Activated CD8-positive, alpha-beta memory T cell treated with anti-CD3 and anti-CD28 coated beads for 4 hours (primary cell): ENCODE data around the gene MYH9.

Experiments used
- DNase-seq, 2 donors: peaks; one replicate each; pipeline ENCODE4 v3.0.0-alpha.2; 2020; ENCODE audit warnings: low read depth in 2 of 2

MYH9 gene

GRCh38 chr22:36386351-36386899 is 1.3 kb downstream of the MYH9 start:
- DNase-seq, result no peak

- DNase-seq, result peak in 1 of 2 donors; percentile 63
These were observed 2.0 kb downstream of the MYH9 start for GRCh38 chr22:36385491-36386350.

DNA sequence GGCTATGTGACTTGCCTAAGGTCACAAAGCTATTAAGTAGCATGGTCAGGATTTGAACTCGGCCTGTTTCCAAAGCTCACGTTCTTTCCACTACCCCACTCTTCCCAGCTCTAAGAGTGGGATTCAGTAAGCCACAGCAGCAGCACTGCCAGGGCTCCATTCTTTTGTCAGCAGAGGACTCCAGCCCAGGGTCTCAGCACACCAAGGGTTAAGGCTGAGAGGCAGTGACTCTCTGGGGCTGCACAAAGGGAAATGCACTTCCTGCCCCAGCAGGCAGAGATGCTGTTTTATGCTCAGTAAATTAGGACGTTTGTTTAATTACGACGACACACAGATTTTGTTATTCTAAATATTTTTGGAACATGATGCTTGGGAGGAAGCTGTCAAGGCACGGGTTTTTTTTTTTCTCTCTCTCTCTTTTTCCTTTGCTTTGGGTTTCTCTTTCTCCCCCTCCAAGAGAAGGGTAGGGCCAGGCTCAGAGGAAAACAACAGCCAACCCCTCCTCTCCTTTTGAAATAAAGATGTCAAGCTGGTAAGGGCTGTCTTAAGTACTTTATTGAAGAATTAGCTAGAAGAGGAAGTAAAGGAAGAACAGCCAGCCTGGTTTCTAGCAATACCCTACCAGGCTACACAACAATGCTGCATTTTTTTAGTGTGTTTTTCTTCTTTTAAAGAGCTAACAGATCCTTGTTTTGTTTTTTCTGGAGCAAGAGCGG is 2.8 kb downstream of the MYH9 start:
- DNase-seq, result no peak

GRCh38 chr22:36383110-36383581 is 4.6 kb downstream of the MYH9 start:
- no peak for DNase-seq

GRCh38 chr22:36381513-36382128 is 6.1 kb downstream of the MYH9 start:
- DNase-seq, result no peak

- DNase-seq, result no peak
These were observed 8.0 kb downstream of the MYH9 start for GRCh38 chr22:36379593-36380361.

GRCh38 chr22:36378869-36379217 is 8.9 kb downstream of the MYH9 start:
- DNase-seq, result no peak

- no peak for DNase-seq
These were observed 9.5 kb downstream of the MYH9 start for GRCh38 chr22:36378080-36378868.

- no peak for DNase-seq
These were observed 10.6 kb downstream of the MYH9 start for GRCh38 chr22:36377022-36377631.

DNA sequence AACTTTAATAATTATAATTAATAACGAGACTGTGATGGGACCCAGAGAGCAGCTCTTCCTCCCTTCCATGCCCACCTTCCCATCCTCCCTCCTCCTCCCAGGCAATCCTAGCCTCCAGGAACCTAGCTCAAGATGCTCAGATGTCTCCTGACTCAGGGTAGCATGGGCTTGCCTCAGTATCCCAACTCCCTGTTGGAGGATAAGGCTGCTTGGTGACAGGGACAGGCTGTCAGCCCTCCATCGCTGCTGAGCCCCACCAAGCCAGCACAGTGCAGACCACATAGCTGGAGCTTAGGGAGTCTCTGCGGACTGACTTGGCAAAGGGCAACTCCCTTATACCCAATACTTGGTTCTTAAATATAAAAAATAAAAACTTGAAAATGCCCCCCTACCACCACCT is 11.5 kb downstream of the MYH9 start:
- DNase-seq, result no peak

DNA sequence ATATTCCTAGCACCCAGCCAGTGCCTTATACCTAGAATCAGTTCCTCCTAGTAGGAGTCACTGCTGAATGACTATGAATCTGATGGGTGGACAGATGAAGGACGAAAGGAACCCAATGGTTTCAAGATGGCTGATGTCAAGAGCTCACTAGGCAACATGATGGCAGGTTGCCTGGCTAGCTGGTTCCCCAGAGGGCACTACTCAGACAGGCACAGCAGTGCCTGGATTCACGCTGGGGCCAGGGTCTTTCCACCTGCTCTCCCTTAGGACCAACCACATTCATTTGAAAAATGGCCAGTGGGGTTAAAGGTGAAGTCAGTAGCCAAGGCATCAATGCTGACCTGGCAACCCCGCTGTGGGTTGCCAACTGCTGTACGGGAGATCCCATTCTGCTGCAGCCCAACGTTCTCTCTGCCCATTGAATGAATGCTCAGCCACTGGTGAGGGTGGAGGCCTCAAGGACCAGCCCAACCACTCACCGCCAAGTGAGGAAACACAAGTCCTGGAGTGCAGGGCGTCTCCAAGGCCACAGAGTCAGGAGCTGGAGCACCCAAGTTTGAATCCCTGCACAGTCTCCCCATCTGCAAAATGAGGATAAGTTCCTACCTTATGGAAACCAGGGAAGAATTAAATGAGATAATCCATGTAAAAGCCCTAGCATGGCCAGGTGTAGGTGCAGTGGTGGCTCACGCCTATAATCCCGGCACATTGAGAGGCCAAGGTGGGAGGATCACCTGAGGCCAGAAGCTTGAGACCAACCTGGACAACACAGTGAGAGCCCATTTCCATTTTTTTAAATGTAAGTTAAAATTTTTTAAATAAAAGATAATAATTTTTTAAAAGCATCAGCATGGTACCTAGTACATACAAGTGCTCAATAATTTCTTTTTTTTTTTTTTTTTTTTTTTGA is 12.4 kb downstream of the MYH9 start:
- no peak for DNase-seq

- DNase-seq, result peak in 1 of 2 donors; percentile 58
These were observed 13.2 kb downstream of the MYH9 start for GRCh38 chr22:36374603-36375024.

DNA sequence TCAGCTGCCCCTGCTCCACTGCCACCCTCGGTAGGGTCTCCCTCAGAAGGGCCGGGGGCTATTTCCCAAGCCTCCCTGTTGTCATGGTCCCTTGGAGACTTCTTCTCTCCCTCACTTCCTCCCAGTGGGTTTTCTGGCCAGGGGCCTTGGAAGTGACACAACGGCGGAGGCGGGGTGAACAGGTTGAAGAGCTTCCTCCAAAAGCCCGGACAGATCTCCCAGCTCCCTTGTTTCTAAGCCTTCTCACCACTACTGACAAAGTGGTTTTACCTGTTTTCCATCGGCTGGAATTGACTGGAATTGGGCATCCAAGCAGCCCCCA is 14.5 kb downstream of the MYH9 start:
- no peak for DNase-seq

DNA sequence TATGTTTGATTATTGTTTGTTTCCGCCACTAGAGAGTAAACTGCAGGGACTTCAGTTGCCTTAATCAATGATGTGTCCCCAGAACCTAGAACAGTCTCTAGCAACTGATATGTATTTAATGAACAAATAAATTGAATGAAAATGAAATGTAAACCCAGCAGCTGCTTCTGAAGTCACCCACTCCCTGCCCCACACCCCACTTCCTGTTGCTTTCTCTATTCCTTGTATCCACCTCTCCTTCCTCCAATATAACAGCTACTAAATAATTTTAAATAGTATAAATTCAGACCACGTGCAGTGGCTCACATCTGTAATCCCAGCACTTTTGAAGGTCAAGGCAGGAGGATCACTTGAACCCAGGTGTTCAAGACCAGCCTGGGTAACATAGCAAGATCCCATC is 15.8 kb downstream of the MYH9 start:
- no peak for DNase-seq

DNA sequence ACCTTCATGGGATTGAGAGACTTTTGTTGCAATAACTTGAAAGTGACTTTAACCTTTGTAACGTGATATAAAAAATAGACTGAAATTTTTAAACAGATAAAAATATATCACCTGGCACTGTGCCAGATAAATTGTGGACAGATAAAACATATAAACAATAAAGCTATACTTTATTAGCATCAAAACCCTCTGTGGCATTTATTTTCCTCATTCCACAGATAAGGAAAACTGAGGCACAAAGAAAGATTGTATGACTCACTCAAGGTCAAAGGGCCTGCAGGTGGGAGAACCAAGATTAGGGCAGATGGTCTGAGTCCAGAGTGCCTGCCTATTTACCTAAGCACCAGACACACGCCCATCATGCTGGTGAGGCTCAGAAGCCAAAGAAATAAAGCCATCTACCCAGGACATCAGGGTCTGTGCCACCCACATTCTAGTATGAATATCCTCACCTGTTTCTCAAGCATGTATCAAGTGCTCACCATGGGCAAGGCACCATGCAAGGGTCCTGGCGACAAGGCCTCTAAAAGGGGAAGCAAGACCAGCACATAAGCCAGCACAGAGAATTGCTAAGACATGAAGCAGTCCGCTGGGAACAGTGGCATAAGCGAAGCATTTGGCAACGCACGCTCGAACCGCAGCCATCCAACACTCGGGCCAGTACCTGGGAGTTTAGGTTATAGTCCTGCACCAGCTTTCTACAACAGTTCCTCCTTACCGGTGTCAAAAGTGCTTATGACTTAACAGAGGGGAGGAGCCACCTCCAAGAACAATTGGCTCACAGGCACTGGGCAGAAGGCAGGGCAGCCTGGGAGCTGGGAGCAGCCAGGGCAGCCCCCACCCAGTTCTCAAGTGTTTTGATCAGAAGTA is 17.6 kb downstream of the MYH9 start:
- no peak for DNase-seq

- DNase-seq, result peak in 1 of 2 donors; percentile 54
These were observed 18.5 kb downstream of the MYH9 start for GRCh38 chr22:36369004-36369921.

DNA sequence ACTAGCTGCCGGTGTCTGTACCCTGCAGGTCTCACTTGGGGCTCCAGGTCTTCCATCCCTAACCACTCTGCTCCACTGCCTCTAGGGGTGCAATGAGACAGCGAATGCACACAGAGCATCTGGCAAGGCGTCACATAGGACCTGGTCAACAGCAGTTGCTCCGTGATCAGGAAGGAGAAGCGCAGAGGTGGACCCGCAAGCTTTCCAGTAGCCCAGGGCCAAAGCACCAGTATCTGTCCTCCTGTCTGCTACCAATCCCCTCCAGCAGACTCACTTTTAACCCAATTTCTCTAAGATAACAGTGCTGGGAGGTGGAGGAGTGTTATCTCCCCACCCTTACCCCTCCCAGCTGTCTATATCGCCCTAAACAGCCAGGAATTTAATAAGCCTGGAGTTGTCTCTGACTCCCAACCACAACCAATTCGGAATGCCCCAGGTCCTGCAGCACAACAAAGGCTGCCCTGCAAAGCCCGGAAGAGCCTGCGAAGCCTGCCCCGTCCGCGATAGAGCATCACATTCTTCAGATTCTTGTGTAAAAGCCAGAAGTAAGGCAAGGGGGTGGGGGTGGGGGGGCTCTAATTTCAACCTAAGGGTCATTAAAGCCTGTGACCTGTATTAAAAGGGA is 19.3 kb downstream of the MYH9 start:
- DNase-seq, result no peak
